HG02973 (cell line): Measurements from ENCODE around the gene DDX39A.
A peak's percentile ranks its signal among the peaks of the same experiment; 100 is the strongest.
"Not testable (repeated sequence)": the region's sequence is repeated elsewhere in the genome, so short reads cannot be mapped to it uniquely, and the experiment has no call there.

Experiments
- ATAC-seq: cut with Tn5 transposase; IDR thresholded peaks from one replicate; pipeline ENCODE4 v1.9.1; 2021; ENCODE audit warnings: moderate library complexity; ENCODE audit not compliant: unreplicated experiment

The DDX39A gene

DNA sequence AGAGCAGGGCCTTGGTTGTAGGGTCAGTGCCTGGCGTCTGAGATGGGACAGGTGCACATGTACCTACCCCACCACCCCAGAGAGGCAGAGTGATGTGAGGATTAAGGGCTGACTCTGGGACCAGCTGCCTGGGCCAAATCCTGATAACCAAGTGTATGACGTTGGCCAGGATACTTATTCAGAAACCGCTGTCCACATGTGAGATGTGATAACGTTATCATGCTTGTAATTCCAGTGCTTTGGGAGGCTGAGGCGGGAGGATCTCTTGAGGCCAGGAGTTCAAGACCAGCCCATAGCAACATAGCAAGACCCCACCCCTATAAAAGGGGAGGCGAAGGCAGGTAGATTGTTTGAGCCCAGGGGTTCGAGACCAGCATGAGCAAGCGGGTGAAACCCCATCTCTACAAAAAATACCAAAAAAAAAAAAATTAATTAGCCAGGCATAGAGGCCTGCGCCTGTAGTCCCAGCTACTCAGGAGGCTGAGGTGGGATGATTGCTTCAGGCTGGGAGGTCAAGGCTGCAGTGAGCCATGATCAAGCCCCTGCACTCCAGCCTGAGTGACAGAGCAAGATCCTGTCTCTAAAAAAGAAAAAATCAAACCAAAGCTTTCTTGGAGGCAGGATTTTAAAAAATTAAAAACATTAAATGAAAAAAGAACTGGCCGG is 27.9 kb downstream of the DDX39A start:
- ATAC-seq = no peak

DNA sequence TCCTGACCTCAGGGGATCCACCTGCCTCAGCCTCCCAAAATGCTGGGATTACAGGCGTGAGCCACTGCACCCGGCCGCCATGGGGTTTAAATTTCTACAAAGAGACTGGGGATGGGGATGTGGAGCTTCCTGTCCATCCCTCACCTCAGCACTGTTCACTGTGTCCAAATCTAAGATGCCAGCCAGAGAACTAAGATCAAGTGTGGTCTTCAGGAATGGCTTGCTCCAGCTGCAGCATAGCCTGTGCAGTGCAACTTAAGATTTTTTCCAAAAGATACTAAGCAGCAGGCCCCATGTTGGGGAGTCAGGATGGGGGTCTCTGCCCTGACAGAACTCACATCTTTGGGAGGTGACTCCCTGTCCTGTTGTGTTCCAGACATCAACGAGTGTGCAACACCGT is 28.6 kb downstream of the DDX39A start:
- ATAC-seq = no peak

DNA sequence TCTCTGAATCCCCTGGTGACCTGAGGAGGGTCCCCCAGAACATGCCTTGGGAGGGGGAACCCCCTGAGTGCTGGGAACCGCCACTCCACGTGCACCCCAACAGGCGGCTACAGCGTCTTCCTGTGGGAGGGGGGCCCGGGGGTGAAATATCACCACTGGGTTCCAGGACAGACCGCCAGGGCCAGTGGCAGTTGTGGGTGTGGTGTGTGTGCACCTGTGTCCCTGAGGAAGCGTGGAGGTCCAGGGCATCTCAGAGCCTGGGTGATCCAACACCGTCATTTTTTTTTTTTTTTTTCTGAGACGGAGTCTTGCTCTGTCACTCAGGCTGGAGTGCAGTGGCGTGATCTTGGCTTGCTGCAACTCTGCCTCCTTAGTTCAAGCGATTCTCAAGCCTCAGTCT is 33.6 kb downstream of the DDX39A start:
- no peak for ATAC-seq

DNA sequence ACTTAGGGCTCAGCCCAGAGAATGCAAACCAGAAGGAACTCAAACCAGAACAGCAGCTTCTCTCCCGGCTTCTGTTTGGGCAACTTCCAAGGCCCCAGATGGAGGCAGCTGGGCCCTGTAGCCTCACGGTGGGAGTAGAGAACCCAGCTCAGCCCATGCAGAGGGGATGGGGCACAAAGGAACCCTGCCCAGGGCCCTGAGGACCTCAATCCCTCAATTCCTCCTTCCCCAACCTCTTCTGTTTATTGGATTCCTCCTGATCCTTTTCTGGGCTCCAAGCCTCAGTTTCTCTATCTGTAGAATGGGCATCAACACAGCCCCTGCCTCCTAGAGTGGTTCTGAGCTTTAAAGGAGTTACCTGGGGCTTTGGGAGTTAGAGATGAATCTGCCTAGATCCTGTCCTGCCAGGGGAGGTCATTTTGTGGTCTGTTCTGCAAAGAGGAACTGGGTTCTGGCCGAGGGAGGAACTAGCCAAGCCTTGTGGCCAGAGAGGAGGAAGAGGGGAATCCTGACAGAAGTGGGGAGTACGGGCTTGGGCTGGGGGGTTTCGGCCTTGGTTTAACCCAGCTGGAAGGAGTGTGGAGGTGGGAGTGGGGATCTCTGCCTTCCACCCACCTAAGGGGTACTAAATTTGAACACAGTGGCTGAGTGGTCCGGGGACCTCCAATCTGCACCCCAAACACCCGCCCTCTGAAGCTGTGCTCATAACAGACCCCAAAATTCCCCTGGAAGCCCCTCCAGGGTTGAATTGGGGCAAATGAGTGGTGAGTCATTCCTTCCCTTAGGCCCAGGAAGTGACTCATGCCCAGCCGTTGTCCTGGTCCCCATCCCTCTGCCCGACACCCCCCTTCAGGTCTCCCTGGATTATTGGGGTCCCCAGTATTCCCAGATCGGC is 35.2 kb downstream of the DDX39A start:
- ATAC-seq = no peak

DNA sequence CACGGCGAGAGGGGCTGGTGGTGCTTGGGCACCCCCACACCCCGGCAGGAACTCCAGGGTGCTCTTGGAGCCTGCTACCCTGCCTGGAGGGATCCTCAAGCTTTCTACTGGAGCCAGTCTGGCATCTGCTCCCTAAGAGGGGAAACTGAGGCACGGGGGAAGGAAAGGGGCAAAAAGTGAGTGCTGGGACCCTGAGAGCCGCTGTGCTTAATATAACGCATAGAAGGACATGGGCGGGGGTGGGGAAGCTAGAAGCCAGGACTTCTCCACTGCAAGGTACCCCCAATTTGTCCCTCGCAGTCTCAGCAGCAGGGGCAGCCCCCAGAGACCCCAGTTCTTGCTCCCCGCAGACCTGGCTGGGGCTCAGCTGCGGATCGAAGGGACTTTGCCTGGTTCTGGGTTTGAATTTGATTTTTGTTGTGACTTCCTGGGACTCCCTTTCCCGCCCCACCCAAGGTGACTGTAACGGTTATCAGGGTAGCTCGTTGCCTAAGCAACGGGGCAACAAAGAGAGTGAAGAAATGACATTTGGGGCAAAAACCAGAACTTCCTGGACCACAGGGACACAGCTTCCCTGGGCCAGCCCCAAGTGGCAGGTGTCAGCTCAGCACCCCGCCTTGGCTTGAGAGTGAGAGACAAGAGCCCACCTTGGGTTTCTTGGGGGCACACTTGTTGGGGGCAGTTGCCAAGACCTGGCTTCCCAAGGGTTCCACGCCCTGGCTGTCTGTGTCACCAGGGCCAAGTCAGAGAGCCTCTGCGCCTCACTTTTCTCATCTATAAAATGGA is 37.3 kb downstream of the DDX39A start:
- ATAC-seq = no peak

DNA sequence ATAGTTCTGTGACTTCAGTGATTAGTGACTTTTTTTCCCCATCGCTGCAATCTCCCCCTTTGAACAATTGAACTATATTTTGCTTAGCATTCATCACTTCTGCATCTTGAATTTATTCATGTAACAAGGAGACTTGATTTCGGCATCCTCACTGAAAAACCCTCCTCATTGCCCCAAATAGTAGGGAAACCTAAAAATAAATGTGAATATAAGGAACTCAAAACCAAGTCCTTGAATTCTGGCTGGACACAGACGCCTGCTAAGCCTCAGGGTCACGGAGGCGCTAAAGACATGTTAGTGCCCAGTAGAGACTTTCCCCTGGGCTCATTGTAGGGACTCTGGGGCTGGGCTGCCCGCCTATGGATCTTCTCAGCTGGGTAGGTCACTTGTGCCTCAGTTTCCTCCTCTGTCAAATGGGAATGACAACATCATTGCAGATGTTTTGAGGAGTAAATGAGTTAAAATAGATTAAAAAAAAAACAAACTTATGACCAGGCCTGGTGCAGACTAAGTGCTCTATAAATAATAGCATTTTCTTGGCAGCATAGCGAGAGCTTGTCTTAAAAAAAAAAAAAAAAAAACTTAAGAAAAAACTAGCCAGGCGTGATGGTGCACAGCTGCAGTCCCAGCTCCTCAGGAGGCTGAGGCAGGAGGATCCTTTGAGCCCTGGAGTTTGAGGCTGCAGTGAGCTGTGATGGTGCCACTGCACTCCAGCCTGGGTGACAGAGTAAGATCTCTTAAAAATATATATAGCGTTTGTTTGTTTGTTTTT is 39.7 kb downstream of the DDX39A start:
- ATAC-seq = no peak

DNA sequence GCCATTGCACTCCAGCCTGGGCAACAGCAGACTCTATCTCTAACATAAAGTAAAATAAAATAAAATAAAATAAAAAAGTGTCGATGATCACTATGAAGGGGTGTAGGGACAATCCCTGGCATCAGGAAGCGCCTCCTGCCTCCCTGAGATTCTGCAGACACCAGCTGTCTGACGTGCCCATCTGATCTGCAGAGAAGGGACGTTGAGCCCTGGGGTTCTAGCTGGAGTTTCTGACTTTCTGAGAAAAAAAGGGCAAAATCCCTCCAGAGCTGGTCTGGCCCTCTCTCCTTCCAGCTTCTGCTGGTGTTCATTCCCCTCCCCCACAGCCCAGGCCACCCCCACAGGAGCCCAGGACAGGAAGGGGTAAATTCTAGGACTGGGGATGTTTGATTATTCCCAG is 40.3 kb downstream of the DDX39A start:
- no peak for ATAC-seq

DNA sequence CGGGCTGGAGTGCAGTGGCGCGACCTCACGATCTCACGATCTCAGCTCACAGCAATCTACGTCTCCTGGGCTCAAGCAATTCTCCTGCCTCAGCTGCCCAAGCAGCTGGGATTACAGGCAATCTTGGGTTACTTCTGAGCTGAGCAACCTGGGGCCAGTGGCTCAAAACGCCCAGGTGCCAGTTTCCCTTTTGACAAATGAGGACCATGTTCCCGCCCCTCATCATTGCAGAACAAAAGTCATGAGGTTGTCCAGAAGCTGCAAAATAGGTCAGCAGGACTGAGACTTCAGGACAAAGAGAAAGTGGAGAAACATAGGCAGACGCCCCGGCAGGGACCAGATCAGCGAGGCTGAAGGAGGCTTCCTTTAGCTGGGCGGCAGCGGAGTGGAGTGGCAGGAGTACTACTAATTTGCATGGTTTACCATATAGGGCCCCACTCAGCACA is 41.2 kb downstream of the DDX39A start:
- no peak for ATAC-seq

DNA sequence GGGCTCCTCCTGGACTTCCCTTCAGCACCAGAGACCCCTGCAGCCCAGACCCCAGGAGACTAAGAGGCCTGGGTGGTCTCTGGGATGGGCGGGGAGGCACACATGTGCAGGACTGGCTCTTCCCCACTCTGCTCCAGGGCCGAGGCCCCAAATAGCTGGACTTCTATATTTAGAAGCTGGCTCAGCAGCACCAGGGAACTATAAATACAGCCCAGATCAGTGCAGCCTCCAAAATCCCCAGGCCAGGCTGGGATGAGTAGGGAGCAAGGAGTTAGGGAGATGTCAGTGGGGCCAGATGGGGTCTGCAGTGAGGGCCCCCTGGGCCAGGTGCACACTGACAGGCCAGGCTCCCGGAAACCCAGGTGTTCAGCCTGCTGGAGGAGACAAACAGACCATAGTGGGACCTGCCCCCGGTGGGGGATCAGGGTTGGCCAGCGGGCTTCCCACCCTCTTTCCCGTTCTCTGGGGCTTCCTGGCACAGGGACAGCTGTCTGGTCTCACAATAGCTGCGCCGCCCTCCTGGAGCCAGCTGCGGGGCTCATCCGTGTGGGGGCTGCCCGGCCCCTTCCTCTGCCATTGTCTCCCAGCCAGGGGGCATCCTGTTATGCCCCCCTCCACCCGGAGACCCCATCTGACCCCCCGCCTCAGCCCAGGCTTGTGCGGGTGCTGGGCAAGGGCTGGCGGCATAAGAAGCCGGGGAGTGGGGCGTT is 43.4 kb downstream of the DDX39A start:
- ATAC-seq = no peak

DNA sequence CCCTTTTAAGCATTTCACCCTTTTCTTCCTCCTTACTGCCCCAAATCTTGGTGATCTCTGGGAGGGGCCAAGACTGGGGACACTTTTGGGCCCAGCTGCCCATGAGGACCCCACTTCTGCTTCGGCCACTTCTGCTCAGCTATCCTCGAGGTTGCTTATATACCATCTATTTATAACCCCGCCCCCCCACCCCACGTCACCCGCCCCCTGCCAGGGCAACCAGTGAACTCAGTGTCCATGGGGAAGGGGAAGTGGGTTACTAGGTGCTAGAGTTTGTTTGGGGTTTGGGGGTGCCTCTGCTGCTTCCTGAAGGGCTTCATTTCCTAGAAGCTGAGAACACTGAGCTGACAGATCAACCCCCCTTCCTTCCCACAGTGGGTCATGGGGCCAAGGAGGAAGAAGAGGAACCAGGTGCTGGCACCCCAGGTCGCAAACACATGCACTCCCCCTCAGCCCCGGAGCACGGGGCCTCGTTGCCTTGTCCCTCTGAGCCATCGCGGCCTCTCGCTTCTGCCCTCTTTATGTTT is 44.0 kb downstream of the DDX39A start:
- no peak for ATAC-seq

DNA sequence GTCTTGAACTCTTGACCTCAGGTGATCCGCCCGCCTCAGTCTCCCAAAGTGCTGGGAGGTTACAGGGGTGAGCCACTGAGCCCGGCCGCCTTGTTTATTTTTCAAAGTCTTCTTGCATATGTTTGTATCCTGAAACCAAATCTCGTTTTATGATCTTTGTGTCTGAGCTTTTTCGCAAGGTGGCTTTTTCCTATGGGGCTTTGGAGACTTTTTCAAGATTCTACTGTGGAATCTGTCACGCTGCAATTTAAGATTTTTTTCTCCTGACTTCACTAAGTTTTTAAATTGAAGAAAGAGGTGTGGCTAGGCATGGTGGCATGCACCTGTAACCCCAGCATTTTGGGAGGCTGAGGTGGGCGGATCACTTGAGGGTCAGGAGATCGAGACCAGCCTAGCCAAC is 44.8 kb downstream of the DDX39A start:
- ATAC-seq = not testable (repeated sequence)

DNA sequence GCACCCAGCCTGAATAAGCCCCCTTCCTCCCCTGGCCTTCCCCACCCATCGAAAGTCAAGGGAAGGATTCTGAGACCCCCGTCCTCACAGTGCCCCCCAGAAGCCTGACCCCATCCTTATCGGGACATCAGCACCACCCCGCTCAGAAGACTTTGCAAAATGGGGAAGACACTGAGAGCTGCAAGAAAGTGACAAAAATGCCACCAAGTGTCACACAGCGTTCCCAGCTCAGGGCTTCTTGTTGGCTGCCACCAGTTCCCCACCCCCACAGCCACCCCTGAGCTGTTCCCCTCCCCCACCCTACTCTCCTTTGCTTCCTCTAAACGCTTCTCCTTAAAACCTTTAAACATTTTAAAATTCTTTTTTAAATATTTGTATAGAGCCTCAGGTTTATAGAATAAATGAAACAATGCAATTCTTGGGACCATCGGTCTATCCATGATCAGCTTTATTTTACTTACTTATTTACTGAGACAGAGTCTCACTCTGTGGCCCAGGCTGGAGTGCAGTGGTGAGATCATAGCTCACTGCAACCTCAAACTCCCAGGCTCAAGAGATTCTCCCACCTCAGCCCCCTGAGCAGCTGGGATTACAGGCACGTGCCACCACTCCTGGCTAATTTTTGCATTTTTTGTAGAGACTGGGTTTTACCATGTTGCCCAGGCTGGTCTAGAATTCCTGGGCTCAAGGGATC is 46.6 kb downstream of the DDX39A start:
- not testable (repeated sequence) for ATAC-seq

DNA sequence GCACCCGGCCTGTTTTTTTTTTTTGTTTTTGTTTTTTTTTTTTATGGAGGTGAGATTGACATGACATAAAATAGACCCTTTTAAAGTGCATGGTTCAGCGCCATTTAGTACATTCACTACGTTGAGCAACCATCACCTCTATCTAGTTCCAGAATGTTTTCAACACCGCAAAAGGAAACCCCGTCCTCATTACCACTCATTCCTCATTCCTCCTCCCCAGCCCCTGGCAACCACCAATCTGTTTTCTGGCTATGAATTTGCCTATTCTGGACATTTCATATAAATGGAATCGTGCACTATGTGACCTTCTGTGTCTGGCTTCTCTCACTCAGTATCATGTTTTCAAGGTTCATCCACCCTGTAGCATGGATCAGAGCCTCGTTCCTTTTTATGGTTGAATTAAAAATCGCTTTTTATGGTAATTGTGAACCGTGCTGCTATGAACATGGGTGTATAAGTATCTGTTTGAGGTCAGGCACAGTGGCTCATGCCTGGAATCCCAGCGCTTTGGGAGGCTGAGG is 47.8 kb downstream of the DDX39A start:
- ATAC-seq = no peak

DNA sequence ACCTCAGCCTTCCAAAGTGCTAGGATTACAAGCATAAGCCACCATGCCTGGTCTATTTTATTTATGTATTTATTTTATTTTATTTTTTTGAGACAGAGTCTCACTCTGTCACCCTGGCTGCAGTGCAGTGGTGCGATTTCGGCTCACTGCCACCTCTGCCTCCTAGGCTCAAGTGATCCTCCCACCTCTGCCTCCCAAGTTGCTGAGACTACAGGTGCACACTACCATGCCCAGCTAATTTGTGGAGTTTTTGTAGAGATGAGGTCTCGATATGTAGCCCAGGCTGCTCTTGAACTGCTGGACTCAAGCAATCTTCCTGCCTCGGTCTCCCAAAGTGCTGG is 48.2 kb downstream of the DDX39A start:
- no peak for ATAC-seq

DNA sequence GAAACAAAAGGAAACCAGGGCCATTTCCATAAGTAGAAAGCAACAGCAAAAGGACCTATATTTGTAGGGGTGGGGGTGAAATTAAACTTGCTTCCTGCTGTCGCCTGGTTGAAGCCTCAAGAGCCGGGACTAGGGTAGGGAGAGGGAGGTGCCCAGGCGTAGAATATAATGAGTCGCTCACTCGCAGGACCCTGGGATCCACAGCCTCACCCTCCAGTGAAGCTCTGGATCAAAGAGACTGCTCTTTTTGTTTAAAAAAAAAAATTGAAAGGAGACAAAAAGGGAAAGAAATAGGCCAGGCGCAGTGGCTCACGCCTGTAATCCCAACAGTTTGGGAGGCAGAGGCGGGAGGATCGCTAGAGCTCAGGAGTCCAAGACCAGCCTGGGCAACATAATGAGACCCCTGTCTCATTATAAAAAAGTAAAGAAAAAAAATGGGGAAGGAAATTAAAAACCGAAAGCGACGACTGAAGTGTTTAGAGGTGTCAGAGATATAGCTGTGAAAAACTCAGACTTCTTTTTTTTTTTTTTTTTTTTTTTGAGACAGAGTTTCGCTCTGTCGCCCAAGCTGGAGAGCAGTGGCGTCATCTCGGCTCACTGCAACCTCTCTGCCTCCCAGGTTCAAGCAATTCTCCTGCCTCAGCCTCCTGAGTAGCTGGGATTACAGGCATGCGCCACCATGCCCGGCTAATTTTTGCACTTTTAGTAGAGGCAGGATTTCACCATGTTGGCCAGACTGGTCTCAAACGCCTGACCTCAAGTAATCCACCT is 48.8 kb downstream of the DDX39A start:
- no peak for ATAC-seq

DNA sequence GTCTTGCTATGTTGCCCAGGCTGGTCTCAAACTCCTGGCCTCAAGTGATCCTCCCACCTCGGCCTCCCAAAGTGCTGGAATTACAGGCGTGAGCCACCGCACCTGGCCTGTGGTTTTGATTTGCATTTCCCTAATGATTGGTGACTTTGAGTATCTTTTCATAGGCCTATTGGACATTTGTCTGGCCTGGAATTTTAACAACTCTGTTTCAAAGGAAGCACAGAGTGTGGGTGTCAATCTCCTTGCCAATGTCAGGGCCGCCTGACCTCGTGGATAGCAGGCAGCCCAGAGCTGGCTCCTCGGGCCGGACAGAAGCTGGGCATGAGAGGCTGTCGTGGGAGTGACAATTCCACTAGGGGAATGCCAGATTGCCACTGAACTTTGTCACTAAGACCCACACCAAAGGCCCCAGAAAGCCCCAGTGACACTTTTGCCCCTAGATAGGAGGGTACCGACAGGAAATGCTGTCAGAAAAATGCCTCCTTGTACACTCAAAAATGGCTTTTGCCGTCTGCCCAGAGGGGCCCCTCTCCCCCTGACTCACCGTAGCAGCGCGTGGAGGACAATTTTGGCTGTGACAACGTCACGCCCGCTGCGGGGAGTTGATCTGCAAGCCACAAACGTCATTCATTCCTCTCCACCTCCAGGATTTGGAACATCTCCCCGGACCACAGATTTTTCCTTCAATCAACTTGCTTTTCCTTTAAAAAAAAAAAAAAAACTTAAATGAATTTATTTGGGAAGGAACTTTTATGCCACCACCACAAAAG is 49.6 kb downstream of the DDX39A start:
- no peak for ATAC-seq

DNA sequence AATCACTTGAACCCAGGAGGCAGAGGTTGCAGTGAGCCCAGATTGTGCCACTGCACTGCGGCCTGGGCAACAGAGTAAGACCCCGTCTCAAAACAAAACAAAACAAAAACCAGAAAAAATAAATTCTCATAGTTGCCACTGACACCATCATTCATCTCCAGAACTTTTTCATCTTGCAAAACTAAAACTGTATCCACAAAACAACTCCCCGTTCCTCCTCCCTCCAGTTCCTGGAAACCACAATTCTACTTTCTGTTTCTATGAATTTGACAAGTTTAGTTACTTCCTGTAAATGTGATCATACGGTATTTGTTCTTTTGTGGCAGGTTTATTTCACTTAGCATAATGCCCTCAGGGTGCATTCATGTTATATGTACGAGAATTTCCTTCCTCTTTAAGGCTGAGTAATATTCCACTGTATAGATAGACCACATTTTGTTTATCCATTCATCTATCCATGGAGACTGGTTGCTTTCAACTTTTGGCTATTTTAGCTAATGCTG is 51.1 kb downstream of the DDX39A start:
- ATAC-seq = no peak

DNA sequence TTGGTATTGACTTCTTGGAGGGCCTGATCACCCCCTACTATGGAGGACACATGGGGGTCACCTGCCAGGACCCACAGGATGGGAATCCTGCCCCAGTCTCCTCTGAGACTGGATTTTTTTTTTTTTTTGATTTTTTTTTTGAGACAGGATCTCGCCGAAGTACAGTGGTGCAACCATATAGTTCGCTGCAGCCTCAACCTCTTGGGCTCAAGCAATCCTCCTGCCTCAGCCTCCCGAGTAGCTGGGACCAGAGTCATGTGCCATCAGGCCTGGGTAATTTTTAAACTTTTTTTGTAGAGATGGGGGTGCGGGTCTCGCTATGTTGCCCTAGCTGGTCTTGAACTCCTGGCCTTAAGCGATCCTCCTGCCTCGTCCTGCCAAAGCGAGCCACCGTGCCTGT is 52.1 kb downstream of the DDX39A start:
- peak; percentile 2 for ATAC-seq
